Hepatocyte (in vitro differentiated cells): ENCODE measurements around the gene SEZ6L2. TPM values are rescaled to one million over a fixed set of nuclear protein-coding genes. Genes with fewer than 3 reads are reported as not detected.
"Not testable (repeated sequence)": the region's sequence is repeated elsewhere in the genome, so short reads cannot be mapped to it uniquely, and the experiment has no call there.

Experiments
- DNase-seq: peaks from one replicate; pipeline ENCODE4 v3.0.0-alpha.2; 2016; ENCODE audit warnings: low spot score
- H2AFZ ChIP-seq: fragments of 200-600 bp; sonication (generic); 2 replicates; pipeline ENCODE4 v1.6.0; 2016; ENCODE audit warnings: antibody characterized with exemption, mild to moderate bottlenecking
- H3K27ac ChIP-seq: fragments of 200-600 bp; sonication (generic); 2 replicates; pipeline ENCODE4 v1.5.1; 2016; ENCODE audit warnings: mild to moderate bottlenecking
- H3K27me3 ChIP-seq: fragments of 200-600 bp; sonication (generic); 2 replicates; pipeline ENCODE4 v1.6.1; 2016
- H3K36me3 ChIP-seq: fragments of 200-600 bp; sonication (generic); replicated peaks from 2 replicates; pipeline ENCODE4 v1.5.1; 2016; ENCODE audit warnings: low read depth; ENCODE audit not compliant: insufficient read depth
- H3K4me1 ChIP-seq: fragments of 200-600 bp; sonication (generic); 2 replicates; pipeline ENCODE4 v1.5.1; 2016; ENCODE audit warnings: mild to moderate bottlenecking, moderate library complexity; ENCODE audit not compliant: insufficient read depth
- H3K4me2 ChIP-seq: fragments of 200-600 bp; sonication (generic); 2 replicates; pipeline ENCODE4 v1.6.0; 2016
- H3K4me3 ChIP-seq: fragments of 200-600 bp; sonication (generic); 2 replicates; pipeline ENCODE4 v1.5.1; 2016; ENCODE audit warnings: mild to moderate bottlenecking
- H3K79me2 ChIP-seq: fragments of 200-600 bp; sonication (generic); 2 replicates; pipeline ENCODE4 v1.6.0; 2017; ENCODE audit warnings: mild to moderate bottlenecking
- H3K9me2 ChIP-seq: fragments of 200-600 bp; sonication (generic); replicated peaks from 2 replicates; pipeline ENCODE4 v1.6.0; 2017; ENCODE audit warnings: mild to moderate bottlenecking; ENCODE audit not compliant: insufficient read depth
- H3K9me3 ChIP-seq: fragments of 200-600 bp; sonication (generic); 2 replicates; pipeline ENCODE4 v1.5.1; 2016; ENCODE audit warnings: low read depth, mild to moderate bottlenecking
- H4K20me1 ChIP-seq: fragments of 200-600 bp; sonication (generic); 2 replicates; pipeline ENCODE4 v1.6.0; 2016; ENCODE audit warnings: mild to moderate bottlenecking; ENCODE audit not compliant: insufficient read depth, poor library complexity, severe bottlenecking
- CTCF ChIP-seq: fragments of 200-600 bp; sonication (generic); IDR thresholded peaks from 2 replicates; pipeline ENCODE4 v1.5.1; 2016; ENCODE audit warnings: antibody characterized with exemption, mild to moderate bottlenecking; ENCODE audit not compliant: poor library complexity
- EZH2 ChIP-seq: fragments of 200-600 bp; sonication (generic); IDR thresholded peaks from 2 replicates; pipeline ENCODE4 v1.6.1; 2016; ENCODE audit warnings: antibody characterized with exemption, mild to moderate bottlenecking, borderline replicate concordance
- EZH2phosphoT487 ChIP-seq: fragments of 200-600 bp; sonication (generic); IDR thresholded peaks from one replicate; pipeline ENCODE4 v1.6.1; 2018; ENCODE audit warnings: antibody characterized with exemption, mild to moderate bottlenecking, low read depth, moderate library complexity; ENCODE audit not compliant: unreplicated experiment, severe bottlenecking
- WGBS: methylation state at CpG from one replicate; pipeline ENCODE4 v1.1.6; 2016; ENCODE audit warnings: low lambda C conversion rate; ENCODE audit errors: missing lambda C conversion rate; 5-methylcytosine and 5-hydroxymethylcytosine counted together
- polyA plus RNA-seq: library from polyadenylated mRNA; unstranded; fragments of >200 nt; fragmentation: Nextera tagmentation; extraction: Ambion mirVana; gene quantifications from 2 replicates; pipeline ENCODE4 v1.2.1, GENCODE V29; 2016
- total RNA-seq: library from RNA; depleted of rRNA; stranded (reverse); fragments of >200 nt; gene quantifications from 2 replicates; pipeline ENCODE4 v1.2.3, GENCODE V29; 2014

Gene SEZ6L2
- total and polyA plus RNA-seq, 2 experiments from 2014 or later = 36.1 to 39.9 TPM

DNA sequence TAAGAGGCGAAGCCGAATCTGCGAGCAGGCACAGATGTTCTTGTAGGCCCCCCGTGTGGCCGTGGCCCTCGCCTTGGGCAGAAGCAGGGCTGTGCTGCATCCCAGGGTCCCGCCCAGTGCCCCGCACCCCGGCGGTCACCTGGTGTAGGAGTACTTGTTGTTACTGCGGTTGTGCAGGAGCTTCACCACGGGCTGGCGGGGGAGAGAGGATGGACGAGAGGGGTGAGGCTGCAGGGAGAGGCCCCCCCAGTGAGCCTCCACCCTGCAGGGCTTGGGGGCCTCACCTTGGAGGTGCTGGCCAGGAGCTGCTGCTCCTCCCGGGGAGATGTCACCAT lies 12.3 kb upstream of the SEZ6L2 start:
- 93% methylated on average over 15 of the region's 15 CpGs for WGBS
- H3K27me3 ChIP-seq = no peaks in the 10 kb centered on the region
- no peaks in the 10 kb centered on the region for H3K4me1 ChIP-seq
- H3K9me3 ChIP-seq = no peaks in the 10 kb centered on the region
- no peak overlapping the region for H3K4me3 ChIP-seq
- H3K36me3 ChIP-seq = no peaks in the 10 kb centered on the region
- no peak overlapping the region for H3K27ac ChIP-seq
- H3K9me2 ChIP-seq = no peaks in the 10 kb centered on the region
- H3K79me2 ChIP-seq = no peaks in the 10 kb centered on the region
- no peak overlapping the region for H3K4me2 ChIP-seq
- no peaks in the 10 kb centered on the region for H4K20me1 ChIP-seq
- H2AFZ ChIP-seq = no peak overlapping the region
- DNase-seq = no peak
- TF ChIP-seq CTCF (no peak), EZH2 (no peak), EZH2phosphoT487 (no peak)

DNA sequence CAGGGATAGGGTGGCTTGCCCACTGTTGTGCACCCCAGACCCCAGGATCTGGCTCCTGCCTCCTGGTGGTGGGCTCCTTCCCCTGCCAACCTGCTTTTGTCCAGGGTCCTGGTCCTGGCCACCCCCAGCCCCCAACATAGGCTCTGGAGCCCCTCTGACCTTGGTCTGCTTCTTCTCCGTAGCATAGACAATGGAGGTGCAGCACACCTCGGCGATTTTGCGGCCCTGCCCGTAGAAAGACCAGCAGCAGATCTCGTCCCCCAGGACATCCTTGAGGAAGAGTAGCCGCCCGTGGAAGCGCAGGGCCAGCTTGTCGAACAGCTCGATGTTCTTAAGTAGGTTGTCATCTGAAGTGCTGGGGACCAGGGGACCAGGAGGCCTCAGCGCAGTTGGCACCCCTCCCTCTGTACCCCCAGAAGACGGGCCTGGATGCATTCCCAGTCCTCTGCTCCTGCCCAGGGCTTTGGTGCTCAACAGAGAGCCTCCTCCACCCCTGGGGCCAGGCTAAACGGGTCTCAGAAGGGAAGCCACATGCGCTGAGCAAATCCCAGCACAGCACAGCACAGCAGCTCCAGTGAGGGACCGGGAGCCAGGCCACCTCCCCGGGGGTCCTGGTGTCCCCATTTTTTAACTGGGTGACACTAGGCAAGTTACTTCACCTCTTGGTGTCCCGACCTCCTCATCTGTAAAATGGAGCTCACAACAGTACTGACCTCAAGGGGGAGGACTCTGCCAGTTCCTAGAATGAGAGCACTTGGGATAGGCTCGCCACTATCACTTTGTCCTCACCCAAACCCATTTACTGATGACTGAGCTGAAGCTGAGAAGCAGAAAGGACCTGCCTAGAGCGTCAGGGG lies 11.7 kb upstream of the SEZ6L2 start:
- no peak overlapping the region for H3K4me2 ChIP-seq
- no peaks in the 10 kb centered on the region for H3K9me3 ChIP-seq
- H3K27me3 ChIP-seq = no peaks in the 10 kb centered on the region
- H3K9me2 ChIP-seq = no peaks in the 10 kb centered on the region
- 94% methylated on average over 20 of the region's 20 CpGs for WGBS
- no peaks in the 10 kb centered on the region for H3K36me3 ChIP-seq
- DNase-seq = no peak
- H3K79me2 ChIP-seq = no peaks in the 10 kb centered on the region
- no peaks in the 10 kb centered on the region for H4K20me1 ChIP-seq
- H3K4me1 ChIP-seq = no peaks in the 10 kb centered on the region
- no peak overlapping the region for H3K27ac ChIP-seq
- H2AFZ ChIP-seq = no peak overlapping the region
- no peak for TF ChIP-seq EZH2
- no peak for TF ChIP-seq EZH2phosphoT487
- no peak for TF ChIP-seq CTCF
- no peak overlapping the region for H3K4me3 ChIP-seq

- H3K79me2 ChIP-seq, DNase-seq, H3K4me2 ChIP-seq, H4K20me1 ChIP-seq, H3K4me3 ChIP-seq, H3K4me1 ChIP-seq, H3K9me3 ChIP-seq, H2AFZ ChIP-seq, H3K36me3 ChIP-seq, H3K9me2 ChIP-seq, H3K27ac ChIP-seq, H3K27me3 ChIP-seq: not testable (repeated sequence)
- 94% methylated on average over 6 of the region's 6 CpGs for WGBS
Observed at GRCh38 chr16:29909851-29910250, 10.5 kb upstream of the SEZ6L2 start.

GRCh38 chr16:29909391-29909790 lies 10.0 kb upstream of the SEZ6L2 start:
- no peak for TF ChIP-seq EZH2phosphoT487
- no peak for TF ChIP-seq EZH2
- TF ChIP-seq CTCF = no peak
- Histone ChIP-seq H3K27ac (no peak overlapping the region), H3K4me2 (no peak overlapping the region), H3K4me1 (no peaks in the 10 kb centered on the region), H3K4me3 (no peak overlapping the region), H3K36me3 (no peaks in the 10 kb centered on the region), H4K20me1 (no peaks in the 10 kb centered on the region), H3K9me2 (no peaks in the 10 kb centered on the region), H3K27me3 (no peaks in the 10 kb centered on the region), H2AFZ (no peak overlapping the region), H3K9me3 (no peaks in the 10 kb centered on the region), H3K79me2 (no peaks in the 10 kb centered on the region)
- DNase-seq = no peak
- WGBS = 86% methylated on average over 2 of the region's 2 CpGs
